Fibroblast of gingiva (primary cell): Measurements from ENCODE around the gene PLEKHM1.

Source experiments
- DNase-seq: peaks from one replicate; pipeline ENCODE4 v3.0.0-alpha.2; 2011; ENCODE audit warnings: low read depth

Gene PLEKHM1

DNA sequence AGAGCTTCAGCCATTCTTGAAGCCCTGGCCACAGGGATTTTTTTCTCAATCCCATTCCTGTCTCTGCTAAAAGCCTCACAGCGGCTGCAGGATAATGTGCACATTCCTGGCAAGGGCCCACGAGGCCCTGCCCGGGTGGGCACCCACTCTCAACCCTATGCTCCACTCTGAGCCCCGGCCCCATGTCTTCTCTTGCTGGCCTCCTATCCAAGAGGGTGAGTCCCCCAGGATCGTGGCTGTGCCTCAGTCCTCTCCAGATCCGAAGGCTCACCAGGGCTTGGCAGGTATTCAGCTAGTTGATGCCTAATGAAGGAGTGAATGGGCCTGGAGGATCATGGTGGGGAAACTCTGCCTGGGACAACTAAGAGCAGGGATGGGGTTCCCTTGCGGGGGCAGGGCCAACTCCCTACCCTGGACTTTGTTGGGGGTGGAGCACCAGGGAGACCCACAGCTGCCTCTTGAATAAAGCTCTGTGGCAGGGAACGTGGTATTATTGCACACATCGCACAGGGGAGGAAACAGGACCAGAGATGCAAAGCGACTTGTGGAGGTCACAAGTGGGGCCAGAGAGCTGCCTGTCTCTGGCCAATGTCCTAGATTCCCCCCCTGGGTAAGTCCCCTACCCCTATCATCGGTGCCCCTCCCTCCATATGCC, 63.2 kb downstream of the PLEKHM1 start:
- no peak for DNase-seq

DNA sequence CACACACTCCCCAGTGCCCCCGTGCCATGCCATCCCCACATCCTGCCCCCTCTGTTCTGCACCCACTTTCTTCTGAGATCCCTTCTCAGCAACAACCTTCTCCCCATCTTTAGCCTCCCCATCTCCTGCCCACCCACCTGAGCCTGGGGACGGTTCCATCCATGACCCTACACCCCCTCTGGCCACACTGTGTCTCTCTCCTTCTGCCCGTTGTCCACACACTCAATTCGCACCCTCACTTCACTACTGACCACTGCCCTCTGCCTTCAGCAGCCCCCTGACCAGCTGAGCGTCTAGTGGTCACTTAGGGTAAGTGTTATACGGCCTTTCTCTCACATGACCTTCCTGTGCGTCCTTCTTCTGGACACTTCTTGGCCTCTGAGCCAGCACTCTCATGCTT, 64.0 kb downstream of the PLEKHM1 start:
- DNase-seq = no peak

DNA sequence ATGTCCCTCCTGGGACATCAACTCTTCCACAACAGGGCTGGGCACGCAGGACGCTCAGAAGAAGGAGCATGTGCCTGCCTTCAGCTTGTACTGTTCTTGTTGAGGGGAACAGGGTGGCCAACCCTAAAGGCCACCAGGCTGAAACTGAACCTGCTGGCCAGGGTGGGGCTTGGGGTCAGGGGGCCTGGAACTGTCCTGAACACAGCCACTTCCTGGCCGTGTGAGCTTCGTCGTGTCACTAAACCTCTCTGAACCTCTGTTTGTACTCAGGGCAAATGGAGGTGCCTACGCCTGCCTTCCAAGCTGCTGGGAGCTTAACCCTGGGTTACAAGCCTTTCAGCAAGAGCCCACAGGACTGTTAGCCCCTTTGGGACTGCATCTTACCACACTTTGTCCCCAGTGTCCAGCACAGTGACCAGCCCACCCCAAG, 64.5 kb downstream of the PLEKHM1 start:
- DNase-seq = no peak

DNA sequence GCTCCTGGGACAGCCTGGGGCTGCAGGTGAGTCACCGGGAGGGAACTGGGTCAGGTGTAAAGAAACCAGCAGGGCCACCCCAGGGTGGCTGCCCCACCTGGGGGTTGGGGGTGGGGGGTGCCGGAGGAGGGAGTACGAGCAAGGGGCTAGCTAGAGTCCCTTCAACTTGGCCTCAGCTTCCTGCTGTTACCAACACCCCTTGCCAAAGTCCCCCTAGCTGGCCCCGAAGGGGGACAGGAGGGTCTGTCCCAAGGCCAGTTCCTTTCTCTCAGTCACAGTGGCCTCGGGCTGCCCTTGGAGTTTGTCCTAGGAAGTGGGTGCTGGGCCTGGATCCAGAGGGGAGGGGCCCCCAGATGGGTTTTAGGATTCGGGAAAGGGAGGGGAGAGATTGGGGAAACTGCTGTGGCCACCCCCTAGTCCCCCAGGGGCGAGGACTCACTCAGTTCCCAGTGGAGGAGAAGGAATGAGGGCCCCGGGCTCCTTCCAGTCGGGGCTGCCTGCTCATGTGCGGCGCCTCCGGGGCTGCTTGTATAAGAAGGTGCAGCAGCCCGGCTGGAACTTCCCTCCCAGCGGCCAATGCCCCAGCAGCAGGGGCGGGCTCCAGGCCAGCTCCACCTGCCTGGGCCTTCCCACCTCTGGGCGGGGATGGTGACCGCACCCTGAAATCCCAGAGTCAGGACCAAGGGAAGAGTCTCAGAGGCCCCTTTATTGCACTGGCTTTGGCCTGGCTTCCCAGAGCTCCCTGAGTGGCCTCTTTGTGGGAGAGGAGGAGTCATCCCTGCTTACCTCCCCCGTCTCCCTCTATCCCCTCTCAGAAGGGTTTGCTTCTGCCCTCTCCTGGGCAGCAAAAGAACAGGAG, 65.2 kb downstream of the PLEKHM1 start:
- DNase-seq = no peak

DNA sequence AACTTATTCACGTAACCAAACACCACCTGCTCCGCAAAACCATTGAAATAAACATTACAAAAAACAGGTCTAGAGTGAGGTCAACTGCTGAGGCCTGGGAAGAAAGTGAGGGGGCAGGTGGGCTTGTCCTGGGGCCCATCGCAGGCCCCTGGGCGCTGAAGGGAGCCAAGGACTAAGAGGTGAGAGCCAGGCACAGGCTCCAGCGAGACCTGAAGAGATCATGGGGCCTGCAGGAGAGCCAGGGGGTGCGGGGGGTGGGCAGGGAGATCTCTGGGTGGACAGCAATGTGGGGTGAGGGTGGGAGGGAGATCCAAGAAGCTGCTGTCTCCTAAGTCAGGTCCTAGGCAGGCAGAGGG, 65.8 kb downstream of the PLEKHM1 start:
- no peak for DNase-seq

DNA sequence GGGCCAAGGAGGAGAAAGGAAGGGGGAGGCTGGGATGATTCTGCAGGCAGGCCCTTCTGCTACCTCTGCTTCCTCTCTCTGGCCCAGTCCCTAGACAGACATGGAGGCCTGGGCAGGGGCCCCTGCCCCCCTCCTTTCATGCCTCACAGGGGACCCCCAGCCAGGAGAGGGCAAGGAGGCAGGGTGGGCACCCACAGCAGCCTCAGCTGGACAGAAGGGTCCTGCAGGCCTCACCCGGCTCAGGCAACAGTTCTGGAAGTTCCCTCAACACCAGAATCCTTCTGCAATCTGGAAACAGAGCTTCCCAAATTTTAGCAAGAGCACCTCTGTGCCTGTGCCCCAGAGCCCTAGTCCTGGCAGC, 66.6 kb downstream of the PLEKHM1 start:
- DNase-seq = no peak

DNA sequence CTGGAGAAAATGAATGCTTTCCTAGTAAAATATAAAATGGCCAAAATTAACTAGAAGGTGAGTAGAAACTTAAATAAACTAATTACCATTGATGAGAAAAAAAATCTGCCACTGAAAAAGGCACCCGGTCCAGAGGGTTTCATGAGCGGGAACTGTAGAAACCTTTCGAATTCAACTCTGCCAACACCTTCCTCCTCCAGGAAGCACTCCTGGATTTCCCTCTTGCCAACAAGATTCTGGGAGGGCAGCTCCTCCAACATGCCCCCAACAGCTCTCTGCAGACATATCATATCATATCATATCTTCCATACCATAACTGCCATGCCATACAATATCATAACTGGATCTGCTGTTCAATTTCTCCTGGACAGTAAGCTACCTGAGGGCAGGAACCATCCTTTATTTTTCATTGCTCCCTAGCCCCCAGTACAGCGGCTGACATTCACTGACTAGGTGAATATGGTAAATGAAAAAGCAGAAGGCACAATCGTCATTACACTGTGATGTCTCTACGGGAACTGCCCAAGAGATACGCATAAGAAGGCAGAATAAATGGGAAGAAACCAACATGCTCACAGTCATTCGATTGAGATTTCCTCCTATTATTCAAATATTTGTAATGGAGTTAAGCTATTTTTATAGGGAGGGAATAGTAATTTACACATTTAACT, 67.1 kb downstream of the PLEKHM1 start:
- DNase-seq = no peak

DNA sequence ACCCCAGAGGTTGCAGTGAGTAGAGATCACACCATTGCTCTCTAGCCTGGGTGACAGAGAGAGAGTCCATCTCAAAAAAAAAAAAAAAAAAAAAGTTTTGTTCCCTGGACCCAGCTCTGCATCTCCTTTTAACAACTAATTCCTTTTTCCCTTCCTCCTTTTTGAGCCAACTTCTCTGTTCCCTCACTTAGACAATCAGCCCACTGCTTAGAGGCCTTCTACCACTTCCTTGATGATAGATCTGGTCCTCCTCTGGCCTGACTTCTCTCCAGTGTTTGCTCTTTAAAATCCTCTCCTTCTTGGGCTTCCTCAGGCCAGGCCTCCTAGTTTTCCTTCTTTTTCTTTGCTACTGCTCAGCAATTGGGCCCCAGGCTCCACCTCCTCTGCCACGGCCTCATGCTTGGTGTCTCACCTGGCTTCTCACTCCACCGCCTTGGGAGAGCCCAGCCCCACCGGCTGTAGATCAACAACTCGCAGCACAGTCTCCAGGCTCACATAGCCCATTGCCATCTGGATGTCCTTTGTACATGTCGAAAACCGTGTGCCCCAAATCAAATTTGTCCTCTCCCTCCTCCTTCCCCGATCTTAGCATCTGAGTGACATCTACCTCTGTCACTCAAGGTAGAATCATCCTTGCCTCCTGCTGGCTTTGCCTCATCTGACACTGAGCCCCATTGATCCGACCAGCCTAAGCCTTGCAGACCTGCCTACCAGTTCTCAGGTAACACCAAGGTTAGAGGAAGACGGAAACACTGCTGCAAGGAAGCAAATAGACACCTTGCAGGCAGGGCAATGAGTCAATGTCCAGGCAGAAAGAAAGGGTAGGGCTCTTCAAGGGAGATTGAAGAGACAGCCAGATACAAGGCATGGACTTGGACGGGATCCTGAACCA, 75.3 kb downstream of the PLEKHM1 start:
- no peak for DNase-seq

DNA sequence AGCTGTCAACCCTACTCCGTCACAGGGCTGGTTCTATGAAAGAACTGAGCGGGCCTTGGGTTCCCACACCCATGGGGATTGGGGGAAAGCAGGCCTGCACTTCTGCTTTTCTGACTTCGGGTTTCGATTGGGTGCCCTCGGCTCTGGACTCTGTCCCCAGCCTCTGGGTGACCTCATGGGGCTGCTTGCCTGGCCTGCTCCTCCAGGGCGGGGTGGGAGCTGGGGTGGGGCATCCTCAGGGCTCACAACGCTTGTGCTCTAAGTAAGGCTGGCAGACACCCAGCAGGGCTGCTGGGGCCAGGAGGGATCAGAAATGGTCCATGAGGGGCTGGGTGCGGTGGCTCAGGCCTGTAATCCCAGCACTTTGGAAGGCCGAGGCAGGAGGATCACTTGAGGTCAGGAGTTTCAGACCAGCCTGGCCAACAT, 77.0 kb downstream of the PLEKHM1 start:
- DNase-seq = no peak

DNA sequence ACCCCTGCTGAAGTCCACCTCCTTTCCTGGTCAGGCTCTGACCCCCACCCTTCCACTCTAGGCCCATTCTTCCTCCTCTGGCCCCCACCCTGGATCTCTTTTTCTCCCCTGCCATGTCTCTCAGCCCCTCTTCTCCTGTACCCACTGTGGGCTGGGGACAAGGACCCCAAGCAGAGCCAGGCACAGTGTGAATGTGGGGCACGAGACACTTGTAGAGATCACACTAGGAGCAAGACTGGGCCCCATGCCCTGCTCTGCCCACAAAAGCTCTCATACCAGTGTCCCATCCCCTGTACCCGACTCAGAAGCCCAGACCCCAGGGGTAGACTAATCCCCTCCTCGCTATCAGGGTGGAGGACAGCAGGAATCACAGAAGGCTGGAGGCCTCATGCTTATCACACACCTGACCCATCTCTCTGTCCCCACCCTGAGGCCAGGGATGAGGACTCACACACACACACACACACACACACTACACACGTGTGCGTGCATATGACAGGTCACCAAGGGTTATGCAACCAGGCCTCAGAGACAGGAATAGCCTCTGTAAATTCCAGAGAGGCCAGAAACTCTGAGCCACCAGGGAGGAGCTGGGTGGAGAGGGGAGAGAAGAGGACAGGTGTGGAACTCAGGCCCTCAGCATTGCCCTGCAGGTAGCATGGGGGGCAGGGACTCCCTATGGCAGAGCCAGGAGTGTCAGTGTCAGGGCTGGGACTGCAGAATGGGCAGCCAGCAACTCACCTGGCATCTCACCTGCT, 79.0 kb downstream of the PLEKHM1 start:
- no peak for DNase-seq

DNA sequence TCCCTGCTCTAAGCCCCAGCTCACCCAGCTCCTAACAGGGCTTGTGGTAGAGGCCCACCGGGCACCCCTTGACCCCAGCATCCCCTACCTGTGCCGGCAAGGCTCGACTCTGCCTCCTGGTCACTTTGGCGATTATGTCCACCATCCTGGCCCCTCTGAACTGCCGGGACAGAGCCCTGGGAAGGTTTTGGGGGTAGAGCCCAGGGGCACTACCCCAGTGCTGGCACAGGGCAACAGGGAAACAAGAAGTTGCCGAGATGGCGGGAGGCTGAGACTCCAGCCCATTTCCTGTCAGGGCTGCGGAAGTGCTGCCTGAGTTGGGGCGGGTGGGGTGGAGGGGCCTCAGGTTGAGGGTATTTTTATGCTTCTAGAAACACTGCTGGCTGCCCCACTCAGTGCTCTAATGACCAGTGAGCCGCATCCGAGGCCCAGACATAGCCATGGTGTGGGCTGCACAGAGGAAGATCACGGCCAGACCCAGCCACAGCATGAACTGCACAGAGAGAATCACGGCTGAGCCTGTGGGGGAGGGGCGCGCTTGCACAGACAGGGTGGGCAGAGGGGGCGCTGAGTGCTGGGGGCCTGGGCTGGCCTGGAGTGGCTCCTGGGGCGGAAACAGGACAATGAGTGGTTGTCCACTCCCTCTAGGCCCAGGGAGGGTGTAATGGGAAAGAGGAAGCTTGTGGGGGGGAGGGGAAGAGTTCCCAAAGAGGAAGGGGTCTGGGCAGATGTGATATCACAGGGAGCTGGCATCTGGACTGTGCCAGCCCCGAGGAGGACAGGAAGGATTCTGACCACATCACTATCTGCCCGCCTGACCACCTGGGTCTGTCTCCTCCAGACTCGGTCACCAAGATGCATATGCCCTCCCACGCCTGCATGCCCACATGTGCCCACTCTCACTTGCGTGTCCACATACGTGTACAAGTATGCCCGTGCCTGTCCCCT, 80.1 kb downstream of the PLEKHM1 start:
- no peak for DNase-seq

DNA sequence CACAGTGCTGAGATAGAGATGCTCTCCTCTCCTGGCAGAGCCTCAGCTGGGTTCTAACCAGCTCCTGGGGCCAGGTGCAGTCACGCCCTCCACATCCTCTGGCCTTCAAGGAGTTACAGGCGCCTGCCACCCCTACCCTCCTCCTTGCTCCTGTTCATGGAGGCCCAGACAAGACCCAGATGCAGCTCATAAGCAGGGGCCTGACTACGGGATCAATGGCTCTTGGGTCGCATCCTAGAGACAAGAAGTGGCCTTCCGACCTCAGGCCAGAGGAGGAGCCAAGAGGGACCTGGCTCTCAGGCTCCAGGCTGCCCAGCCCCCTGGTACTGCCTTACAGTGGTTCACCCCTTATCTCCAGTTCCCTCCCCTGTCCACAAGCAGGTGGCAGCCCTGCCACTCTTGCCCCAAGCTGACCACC, 80.9 kb downstream of the PLEKHM1 start:
- no peak for DNase-seq

DNA sequence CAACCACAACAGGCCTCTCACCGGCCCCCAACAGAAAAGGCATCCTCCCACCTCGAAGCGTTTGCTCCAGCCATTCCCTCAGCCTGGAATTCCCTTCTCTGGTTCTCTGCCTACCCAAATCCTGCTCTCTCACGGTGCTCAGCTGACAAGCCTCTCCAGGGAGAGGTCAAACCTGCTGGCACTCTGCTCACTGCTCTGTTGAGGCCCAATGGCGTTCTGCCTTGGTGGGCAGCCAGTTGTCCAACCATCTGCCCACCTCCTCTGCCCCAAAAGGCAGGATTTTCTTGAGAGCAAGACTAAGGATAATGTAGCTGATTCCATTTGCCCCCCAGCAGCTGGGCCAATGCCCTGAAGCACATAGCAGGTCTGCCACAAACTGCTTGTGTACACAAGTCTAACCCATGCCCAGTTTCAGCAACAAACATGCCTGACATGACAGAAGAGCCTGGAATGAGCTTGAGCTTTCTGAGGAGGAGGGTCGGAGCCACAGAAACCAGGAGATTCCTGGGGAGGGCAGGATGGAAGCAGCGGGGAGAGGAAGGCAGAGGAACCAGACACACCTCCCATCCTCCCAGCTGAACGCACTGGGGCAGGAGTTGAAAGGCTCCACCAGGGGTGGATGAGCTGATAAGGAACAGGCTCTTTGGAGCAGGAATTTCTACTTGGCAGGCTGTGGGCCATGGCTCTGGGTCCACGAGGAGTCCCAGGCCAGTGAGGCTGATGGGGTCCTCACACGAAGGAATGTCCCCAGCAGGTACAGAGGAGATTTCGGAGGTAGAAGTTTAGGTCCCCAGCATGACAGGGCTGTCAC, 81.7 kb downstream of the PLEKHM1 start:
- no peak for DNase-seq

DNA sequence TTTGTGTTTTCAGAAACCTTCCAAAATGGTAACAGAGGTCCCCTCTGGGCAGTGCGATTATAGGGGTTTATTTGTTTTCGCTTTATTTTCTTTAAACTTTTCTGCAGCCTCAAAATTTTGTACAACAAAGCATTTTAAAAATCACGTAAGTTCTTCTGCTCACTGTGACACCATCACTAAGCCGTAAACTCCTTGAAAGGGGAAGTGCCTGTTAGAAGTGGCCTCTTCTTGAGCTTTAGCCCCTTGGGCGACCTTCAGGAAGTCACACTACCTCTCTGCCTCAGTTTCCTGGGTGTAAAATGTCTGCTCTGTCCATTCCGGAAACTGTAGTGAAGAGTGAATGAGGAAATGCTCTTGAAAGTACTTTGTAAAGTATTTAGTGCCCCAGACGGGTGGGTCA, 84.4 kb downstream of the PLEKHM1 start:
- DNase-seq = no peak

DNA sequence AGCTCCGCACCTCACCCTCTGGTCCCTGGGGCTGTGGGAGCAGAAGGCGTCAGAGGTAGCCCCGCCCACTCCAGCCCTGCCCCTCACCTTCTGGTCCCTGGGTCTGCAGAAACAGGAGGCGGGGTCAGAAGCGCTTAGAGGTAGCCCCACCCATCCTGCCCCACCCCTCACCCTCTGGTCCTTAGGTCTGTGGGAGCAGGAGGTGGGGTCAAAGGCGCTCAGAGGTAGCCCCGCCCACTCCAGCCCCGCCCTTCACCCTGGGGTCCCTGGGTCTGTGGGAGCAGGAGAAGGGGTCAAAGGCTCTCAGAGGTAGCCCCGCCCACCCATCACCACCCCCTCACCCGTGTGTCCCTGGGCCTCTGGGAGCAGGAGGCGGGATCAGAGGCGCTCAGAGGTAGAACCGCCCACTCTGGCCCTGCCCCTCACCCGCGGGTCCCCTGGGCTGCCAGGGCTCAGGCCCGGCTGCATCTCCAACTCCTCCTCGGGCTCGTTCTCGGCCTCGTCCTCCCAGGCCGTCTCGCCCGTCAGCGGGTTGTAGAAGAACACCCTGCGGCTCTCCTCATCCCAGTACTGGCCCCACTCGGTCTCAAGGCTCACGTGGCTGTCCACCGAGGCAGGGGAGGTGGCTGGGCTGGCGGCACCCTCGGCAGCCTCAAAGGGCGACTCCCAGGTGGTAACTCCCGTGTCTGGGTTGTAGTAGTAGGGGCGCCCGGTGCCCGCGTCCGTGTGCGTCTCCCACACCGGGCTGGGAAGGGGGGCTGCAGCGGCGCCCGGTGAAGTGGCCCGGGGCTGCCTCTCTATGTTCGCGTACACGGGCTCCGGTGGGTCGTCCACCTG, 85.1 kb downstream of the PLEKHM1 start:
- no peak for DNase-seq

DNA sequence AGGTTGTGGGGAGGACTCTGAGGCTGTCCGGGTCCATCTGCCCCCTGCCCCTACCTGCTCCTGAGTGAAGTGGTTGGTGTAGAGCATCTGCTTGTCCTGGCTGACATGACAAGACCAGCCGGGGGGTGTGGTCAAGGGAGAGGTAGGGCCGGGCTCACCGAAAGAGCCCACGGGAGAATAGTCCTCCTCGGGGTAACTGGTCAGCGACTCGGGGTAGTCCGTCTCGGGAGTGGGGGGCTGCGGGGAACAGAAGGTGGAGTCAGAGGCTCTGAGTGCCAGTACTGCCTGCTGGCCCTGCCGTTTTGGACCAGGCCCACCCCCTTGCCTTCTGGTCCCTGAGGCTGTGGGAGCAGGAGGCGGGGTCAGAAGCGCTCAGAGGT, 85.7 kb downstream of the PLEKHM1 start:
- no peak for DNase-seq

DNA sequence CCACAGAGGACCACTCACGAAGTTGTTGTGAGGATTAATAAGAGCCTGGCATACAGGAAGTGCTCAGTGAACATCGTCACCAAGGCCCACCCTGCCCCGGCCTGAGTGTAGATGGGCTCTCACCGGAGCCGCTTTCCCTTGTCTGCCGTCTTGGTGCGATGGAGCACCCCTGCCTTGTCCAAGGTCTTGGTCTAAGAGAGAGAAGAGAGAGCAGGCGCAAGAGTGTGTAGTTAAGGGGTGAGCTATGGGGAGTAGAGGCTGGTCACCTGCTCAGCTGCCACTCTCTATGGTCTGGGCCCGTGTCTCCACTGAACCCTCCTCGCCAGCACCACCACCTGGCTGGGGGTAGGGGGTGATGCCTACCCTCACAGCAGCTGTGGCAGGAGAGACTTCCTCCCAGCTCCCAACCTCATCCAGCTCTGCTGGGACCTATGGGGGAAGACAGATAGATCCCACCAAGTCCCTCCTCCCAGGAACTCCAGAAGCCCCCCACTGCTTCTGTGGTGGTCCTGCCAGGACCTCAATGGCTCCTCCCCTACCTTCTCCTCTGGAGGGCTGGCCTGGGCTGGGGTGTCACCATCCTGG, 86.5 kb downstream of the PLEKHM1 start:
- DNase-seq = no peak

DNA sequence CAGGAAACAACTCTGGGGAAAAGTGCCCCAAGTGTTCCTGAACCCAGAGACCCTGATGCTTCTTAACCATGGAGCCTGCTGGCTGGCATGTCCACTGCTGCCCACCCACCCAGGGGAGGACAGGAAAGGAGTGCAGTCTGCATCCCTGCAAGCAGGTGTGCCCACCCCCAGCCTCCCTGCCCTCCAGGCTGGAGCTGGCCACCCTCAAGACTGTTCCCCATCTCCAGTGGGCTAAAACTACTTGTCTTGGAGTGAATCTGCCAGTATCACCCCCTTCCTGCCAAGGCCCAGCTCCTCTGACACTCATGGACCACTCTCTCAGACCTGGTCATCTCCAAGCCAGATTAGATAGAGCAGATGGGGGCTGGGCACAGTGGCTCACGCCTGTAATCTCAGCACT, 87.6 kb downstream of the PLEKHM1 start:
- no peak for DNase-seq
